Measurements from ENCODE around the gene CD3E.

GRCh38 chr11:118282606-118283005 is 21.9 kb upstream of the CD3E start:
- no peak for TF ChIP-seq CTCF (IDR thresholded peaks at IDR 0.05)
- TF ChIP-seq POLR2A (IDR thresholded peaks at IDR 0.05), result no peak

All from lower leg skin (tissue), 3 donors.